HL-60/S4 treated with phorbol 12-myristate 13-acetate at 8.2 ng/mL for 4 days and 3 days (cell line): ENCODE measurements around the gene USP44.

ENCODE experiments used
- in situ Hi-C: fragments of 300-500 bp; cut with MboI; formaldehyde crosslinking; loops from 2 replicates; pipeline ENCODE4 v1.15.0; 2022; ENCODE audit warnings: low sequenced_read_pairs

USP44 gene

DNA sequence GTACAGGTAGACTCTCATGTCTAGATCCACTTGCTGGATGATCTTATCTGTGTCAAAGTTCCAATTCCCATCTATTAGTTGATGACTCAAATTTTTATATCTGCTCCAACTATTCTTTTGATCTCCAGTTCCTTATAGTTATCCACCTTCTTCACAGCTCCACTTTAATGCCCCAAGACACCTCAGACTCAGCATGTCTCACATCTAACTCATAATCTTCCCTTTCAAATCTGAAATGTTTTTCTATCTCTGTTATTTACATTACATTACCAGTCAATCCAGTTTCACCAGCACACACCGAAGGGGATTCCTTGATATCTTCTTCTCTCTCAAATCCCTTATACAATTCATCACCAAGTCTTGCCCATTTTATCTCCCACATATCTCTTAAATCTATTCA lies 81.0 kb downstream of the USP44 start:
- in situ Hi-C loops: no loop called here
